ENCODE results near the gene CTDSPL. TPM values are rescaled to one million over a fixed set of nuclear protein-coding genes. Genes with fewer than 3 reads are reported as not detected.

The CTDSPL gene
- total and polyA plus RNA-seq, 2 of the 13 experiments (the other 11 are each of a cell fraction or from before 2014, with no cell fraction given), result 26.1 to 142 TPM

GRCh38 chr3:38017445-38018295 lies 156.0 kb downstream of the CTDSPL start (continued):
- no peak for TF ChIP-seq TSC22D2 (CRISPR knock-in tag; IDR thresholded peaks at IDR 0.05; ENCODE audit: borderline replicate concordance)
- TF ChIP-seq NFYC (CRISPR knock-in tag; IDR thresholded peaks at IDR 0.05), result no peak
- TF ChIP-seq JDP2 (CRISPR knock-in tag; IDR thresholded peaks at IDR 0.05; ENCODE audit: borderline replicate concordance), result no peak

- in situ Hi-C loops (cut with HindIII; ENCODE audit: extremely low pct_ligation_motif_present, low pct_unique_long_range_greater_than_20kb), result no loop called here
- Histone ChIP-seq H3K4me3 (replicated peaks in 1 of 3; ENCODE audit: insufficient read depth in 1 of 3, low read depth in 2 of 3, low read length in 3 of 3) (no peak overlapping the region), H3K27ac (ENCODE audit: extremely low read length, insufficient read depth, low read length) (no peak overlapping the region), H2AFZ (ENCODE audit: low read length) (no peak overlapping the region), H3K4me1 (ENCODE audit: insufficient read depth, low read length) (peaks cover 69% of the 10 kb centered on the region), H3K9me3 (ENCODE audit: low read length) (no peaks in the 10 kb centered on the region), H3K9ac (ENCODE audit: insufficient read depth, low read depth, low read length) (no peak overlapping the region), H3K79me2 (ENCODE audit: insufficient read depth, low read length) (no peaks in the 10 kb centered on the region), H3K4me2 (ENCODE audit: low read depth, low read length) (no peak overlapping the region), H4K20me1 (ENCODE audit: insufficient read depth, low read length) (no peaks in the 10 kb centered on the region), H3K36me3 (replicated peaks in 1 of 2; ENCODE audit: control insufficient read depth in 1 of 2, insufficient read depth in 2 of 2, low read length in 2 of 2) (peaks cover 5 to 11% of the 10 kb centered on the region in 2 experiments; a peak in 3 of 5 replicates), H3K27me3 (ENCODE audit: control insufficient read depth in 1 of 2, insufficient read depth in 2 of 2, low read length in 2 of 2) (no peaks in the 10 kb centered on the region)
- CTCF ChIA-PET (ENCODE audit: low intra/inter-chr PET ratio, low total read pairs), result no interaction called here
- FAIRE-seq, result no peak
- DNase-seq (ENCODE audit: low spot score), result no peak
- TF ChIP-seq ZNF770 (CRISPR knock-in tag; IDR thresholded peaks at IDR 0.05), result 0 out of 2 replicates have a peak, but pooled peaks have one; percentile 5
- no peak for TF ChIP-seq ZFP41 (CRISPR knock-in tag; IDR thresholded peaks at IDR 0.05; ENCODE audit: borderline replicate concordance)
- no peak for TF ChIP-seq LRRFIP1 (CRISPR knock-in tag; conservative IDR thresholded peaks at IDR 0.05)
- no peak for TF ChIP-seq KDM5B (CRISPR knock-in tag; IDR thresholded peaks at IDR 0.05; ENCODE audit: borderline replicate concordance)
- intact Hi-C loops (cut with micrococcal nuclease; ENCODE audit: unreplicated experiment), result no loop called here
- no peak for ATAC-seq
- 94% methylated on average over 9 of the region's 13 CpGs for WGBS (ENCODE audit: low lambda C conversion rate)
- BruUV-seq (replicated peaks), result no TSS peak
- POLR2A ChIA-PET, result no interaction called here
Observed at GRCh38 chr3:38018296-38019266, 156.9 kb downstream of the CTDSPL start.

All from HepG2 (cell line).